ENCODE measurements around the gene TNS3. TPM values are rescaled to one million over a fixed set of nuclear protein-coding genes. Genes with fewer than 3 reads are reported as not detected.
"Not testable (repeated sequence)": the region's sequence is repeated elsewhere in the genome, so short reads cannot be mapped to it uniquely, and the experiment has no call there.

Gene TNS3
- total RNA-seq, 1 donor from 2014 or later = 92.9 TPM

DNA sequence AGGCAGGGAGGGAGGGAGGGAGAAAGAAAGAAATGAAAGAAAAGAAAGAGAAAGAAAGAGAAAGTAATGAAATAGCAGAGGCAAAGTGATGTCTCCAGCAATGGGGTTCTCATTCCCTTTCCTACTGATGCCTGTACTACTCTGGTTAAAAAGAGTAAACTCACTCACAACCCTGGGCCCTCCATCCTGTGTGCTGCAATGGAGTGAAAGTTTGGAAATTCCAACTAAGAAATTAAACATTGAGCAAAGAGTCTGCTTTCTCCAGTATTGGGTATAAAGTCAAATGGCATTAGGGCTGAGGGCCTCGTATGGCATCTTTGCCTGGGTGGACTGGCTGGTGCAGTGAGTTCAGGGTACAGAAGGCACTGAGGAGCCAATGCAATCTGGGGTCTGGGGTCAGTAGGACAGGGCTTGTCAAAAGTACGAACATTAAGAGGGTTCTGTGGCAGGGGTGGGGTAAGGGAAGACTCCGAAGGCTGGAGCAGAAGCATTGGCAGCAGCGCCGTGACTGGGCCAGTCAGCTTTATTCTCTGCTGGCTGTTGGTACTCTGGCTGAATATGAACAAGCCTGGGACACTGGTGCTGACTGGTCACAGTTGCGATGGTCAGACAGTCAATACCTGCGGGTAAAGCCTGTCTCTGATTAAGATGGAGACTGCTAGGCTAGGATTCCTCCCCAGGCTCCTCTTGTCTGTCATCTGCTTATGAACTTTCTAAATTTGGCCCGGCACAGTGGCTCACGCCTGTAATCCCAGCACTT is 24.1 kb upstream of the TNS3 start:
- no peak overlapping the region for H3K4me3 Mint-ChIP-seq (ENCODE audit: unreplicated experiment)
- Histone ChIP-seq H3K27ac (ENCODE audit: low read depth, low read length) (no peak overlapping the region), H3K4me2 (ENCODE audit: low read length) (no peak overlapping the region), H4K20me1 (ENCODE audit: insufficient read depth, low read length) (no peaks in the 10 kb centered on the region), H3K9me3 (ENCODE audit: insufficient read depth, low read depth, low read length) (no peaks in the 10 kb centered on the region), H3K36me3 (ENCODE audit: insufficient read depth, low read length) (no peaks in the 10 kb centered on the region), H3K79me2 (ENCODE audit: insufficient read depth, low read length) (no peaks in the 10 kb centered on the region), H3K4me3 (ENCODE audit: insufficient read depth, low read depth, low read length) (no peak overlapping the region), H3K9ac (ENCODE audit: low read length) (no peak overlapping the region), H3K4me1 (ENCODE audit: insufficient read depth, low read length) (peaks cover 50% of the 10 kb centered on the region), H2AFZ (ENCODE audit: low read depth, low read length) (no peak overlapping the region), H3K27me3 (ENCODE audit: insufficient read depth, low read length) (no peaks in the 10 kb centered on the region)
- peaks cover 3% of the 10 kb centered on the region for H3K27me3 Mint-ChIP-seq (ENCODE audit: low read depth, unreplicated experiment)
- TF ChIP-seq EZH2 (IDR thresholded peaks at IDR 0.05; ENCODE audit: insufficient read depth, low read length) = no peak
- TF ChIP-seq, protein P1, sequence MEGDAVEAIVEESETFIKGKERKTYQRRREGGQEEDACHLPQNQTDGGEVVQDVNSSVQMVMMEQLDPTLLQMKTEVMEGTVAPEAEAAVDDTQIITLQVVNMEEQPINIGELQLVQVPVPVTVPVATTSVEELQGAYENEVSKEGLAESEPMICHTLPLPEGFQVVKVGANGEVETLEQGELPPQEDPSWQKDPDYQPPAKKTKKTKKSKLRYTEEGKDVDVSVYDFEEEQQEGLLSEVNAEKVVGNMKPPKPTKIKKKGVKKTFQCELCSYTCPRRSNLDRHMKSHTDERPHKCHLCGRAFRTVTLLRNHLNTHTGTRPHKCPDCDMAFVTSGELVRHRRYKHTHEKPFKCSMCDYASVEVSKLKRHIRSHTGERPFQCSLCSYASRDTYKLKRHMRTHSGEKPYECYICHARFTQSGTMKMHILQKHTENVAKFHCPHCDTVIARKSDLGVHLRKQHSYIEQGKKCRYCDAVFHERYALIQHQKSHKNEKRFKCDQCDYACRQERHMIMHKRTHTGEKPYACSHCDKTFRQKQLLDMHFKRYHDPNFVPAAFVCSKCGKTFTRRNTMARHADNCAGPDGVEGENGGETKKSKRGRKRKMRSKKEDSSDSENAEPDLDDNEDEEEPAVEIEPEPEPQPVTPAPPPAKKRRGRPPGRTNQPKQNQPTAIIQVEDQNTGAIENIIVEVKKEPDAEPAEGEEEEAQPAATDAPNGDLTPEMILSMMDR (IDR thresholded peaks at IDR 0.05; ENCODE audit: insufficient read depth, low read depth, low read length) = no peak
- H3K27ac Mint-ChIP-seq (ENCODE audit: unreplicated experiment) = peak overlapping the region; percentile 80
- no peak for FAIRE-seq
- no peaks in the 10 kb centered on the region for H3K36me3 Mint-ChIP-seq (ENCODE audit: low read depth, unreplicated experiment)
- peaks cover 39% of the 10 kb centered on the region for H3K4me1 Mint-ChIP-seq (ENCODE audit: low read depth, unreplicated experiment)
- H3K9me3 Mint-ChIP-seq (ENCODE audit: unreplicated experiment) = no peaks in the 10 kb centered on the region
- no peak for DNase-seq (ENCODE audit: low read depth)

DNA sequence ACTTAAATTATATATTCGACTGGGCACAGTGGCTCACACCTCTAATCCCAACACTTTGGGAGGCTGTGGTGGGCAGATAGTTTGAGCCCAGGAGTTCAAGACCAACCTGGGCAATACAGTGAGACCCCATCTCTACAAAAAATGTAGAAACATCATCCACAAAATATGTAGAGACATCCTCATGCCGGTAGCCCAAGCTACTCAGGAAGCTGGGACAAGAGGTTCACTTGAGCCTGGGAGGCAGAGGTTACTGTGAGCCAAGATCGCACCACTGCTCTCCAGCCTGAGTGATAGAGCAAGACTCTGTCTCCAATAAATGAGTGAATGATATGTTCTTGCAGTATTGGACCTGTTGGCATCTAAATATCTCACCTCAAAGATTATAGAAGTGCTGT is 22.6 kb upstream of the TNS3 start:
- no peaks in the 10 kb centered on the region for H3K9me3 ChIP-seq (ENCODE audit: insufficient read depth, low read depth, low read length)
- H2AFZ ChIP-seq (ENCODE audit: low read depth, low read length) = no peak overlapping the region
- H3K27ac ChIP-seq (ENCODE audit: low read depth, low read length) = peak overlapping the region; percentile 83
- no peaks in the 10 kb centered on the region for H3K79me2 ChIP-seq (ENCODE audit: insufficient read depth, low read length)
- H3K27me3 Mint-ChIP-seq (ENCODE audit: low read depth, unreplicated experiment) = no peaks in the 10 kb centered on the region
- H3K36me3 Mint-ChIP-seq (ENCODE audit: low read depth, unreplicated experiment) = no peaks in the 10 kb centered on the region
- FAIRE-seq (no peak), DNase-seq (ENCODE audit: low read depth) (no peak)
- no peaks in the 10 kb centered on the region for H3K9me3 Mint-ChIP-seq (ENCODE audit: unreplicated experiment)
- TF ChIP-seq, protein P1 (IDR thresholded peaks at IDR 0.05; ENCODE audit: insufficient read depth, low read depth, low read length) = no peak
- no peak for TF ChIP-seq EZH2 (IDR thresholded peaks at IDR 0.05; ENCODE audit: insufficient read depth, low read length)
- H3K4me3 Mint-ChIP-seq (ENCODE audit: unreplicated experiment) = peak overlapping the region; percentile 17
- H3K27ac Mint-ChIP-seq (ENCODE audit: unreplicated experiment) = peak overlapping the region; percentile 87
- H3K27me3 ChIP-seq (ENCODE audit: insufficient read depth, low read length) = no peaks in the 10 kb centered on the region
- no peaks in the 10 kb centered on the region for H3K36me3 ChIP-seq (ENCODE audit: insufficient read depth, low read length)
- H3K4me1 Mint-ChIP-seq (ENCODE audit: low read depth, unreplicated experiment) = peaks cover 45% of the 10 kb centered on the region
- H3K9ac ChIP-seq (ENCODE audit: low read length) = peak overlapping the region; percentile 63
- peak overlapping the region; percentile 71 for H3K4me2 ChIP-seq (ENCODE audit: low read length)
- H3K4me1 ChIP-seq (ENCODE audit: insufficient read depth, low read length) = peaks cover 48% of the 10 kb centered on the region
- no peaks in the 10 kb centered on the region for H4K20me1 ChIP-seq (ENCODE audit: insufficient read depth, low read length)
- H3K4me3 ChIP-seq (ENCODE audit: insufficient read depth, low read depth, low read length) = no peak overlapping the region

DNA sequence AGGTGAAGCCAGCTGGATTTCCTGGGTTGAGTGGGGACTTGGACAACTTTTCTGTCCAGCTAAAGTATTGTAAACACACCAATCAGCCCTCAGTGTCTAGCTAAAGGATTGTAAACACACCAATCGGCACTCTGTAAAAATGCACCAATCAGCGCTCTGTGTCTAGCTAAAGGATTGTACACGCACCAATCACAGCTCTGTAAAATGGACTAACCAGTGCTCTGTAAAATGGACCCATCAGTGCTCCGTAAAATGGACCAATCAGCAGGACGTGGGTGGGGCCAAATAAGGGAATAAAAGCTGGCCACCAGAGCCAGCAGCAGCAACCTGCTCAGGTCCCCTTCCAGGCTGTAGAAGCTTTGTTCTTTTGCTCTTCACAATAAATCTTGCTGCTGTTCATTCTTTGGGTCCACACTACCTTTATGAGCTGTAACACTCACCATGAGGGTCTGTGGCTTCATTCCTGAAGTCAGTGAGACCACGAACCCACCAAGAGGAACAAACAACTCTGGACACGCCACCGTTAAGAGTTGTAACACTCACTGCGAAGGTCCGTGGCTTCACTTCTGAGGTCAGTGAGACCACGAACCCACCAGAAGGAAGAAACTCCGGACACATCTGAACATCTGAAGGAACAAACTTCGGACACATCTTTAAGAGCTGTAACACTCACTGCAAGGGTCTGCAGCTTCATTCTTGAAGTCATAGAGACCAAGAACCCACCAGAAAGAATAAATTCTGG is 21.8 kb upstream of the TNS3 start:
- Mint-ChIP-seq H3K4me1 (ENCODE audit: low read depth, unreplicated experiment) (peaks cover 45% of the 10 kb centered on the region), H3K27ac (ENCODE audit: unreplicated experiment) (peak overlapping the region; percentile 53)
- not testable (repeated sequence) for H3K79me2 ChIP-seq (ENCODE audit: insufficient read depth, low read length); H3K36me3 ChIP-seq (ENCODE audit: insufficient read depth, low read length); H3K4me2 ChIP-seq (ENCODE audit: low read length); H3K36me3 Mint-ChIP-seq (ENCODE audit: low read depth, unreplicated experiment); H3K27me3 ChIP-seq (ENCODE audit: insufficient read depth, low read length); H2AFZ ChIP-seq (ENCODE audit: low read depth, low read length); DNase-seq (ENCODE audit: low read depth); H4K20me1 ChIP-seq (ENCODE audit: insufficient read depth, low read length); H3K4me3 ChIP-seq (ENCODE audit: insufficient read depth, low read depth, low read length); H3K27me3 Mint-ChIP-seq (ENCODE audit: low read depth, unreplicated experiment); H3K9me3 ChIP-seq (ENCODE audit: insufficient read depth, low read depth, low read length); H3K9me3 Mint-ChIP-seq (ENCODE audit: unreplicated experiment); H3K4me3 Mint-ChIP-seq (ENCODE audit: unreplicated experiment); FAIRE-seq
- Histone ChIP-seq H3K9ac (ENCODE audit: low read length) (peak overlapping the region; percentile 63), H3K4me1 (ENCODE audit: insufficient read depth, low read length) (peaks cover 48% of the 10 kb centered on the region), H3K27ac (ENCODE audit: low read depth, low read length) (peak overlapping the region; percentile 83)
